Esophagus muscularis mucosa (tissue), 2 donors: ENCODE results near the gene AP1G1.

Experiments used
- EP300 ChIP-seq: sonication (generic); formaldehyde crosslinking; IDR thresholded peaks from one replicate; pipeline ENCODE4 v1.6.1; 2017; ENCODE audit warnings: antibody characterized with exemption
- POLR2A ChIP-seq: fragments of 450-650 bp; IDR thresholded peaks from one replicate; pipeline ENCODE4 v1.6.1; 2017; ENCODE audit warnings: antibody characterized with exemption, moderate library complexity, mild to moderate bottlenecking, low read depth

DNA sequence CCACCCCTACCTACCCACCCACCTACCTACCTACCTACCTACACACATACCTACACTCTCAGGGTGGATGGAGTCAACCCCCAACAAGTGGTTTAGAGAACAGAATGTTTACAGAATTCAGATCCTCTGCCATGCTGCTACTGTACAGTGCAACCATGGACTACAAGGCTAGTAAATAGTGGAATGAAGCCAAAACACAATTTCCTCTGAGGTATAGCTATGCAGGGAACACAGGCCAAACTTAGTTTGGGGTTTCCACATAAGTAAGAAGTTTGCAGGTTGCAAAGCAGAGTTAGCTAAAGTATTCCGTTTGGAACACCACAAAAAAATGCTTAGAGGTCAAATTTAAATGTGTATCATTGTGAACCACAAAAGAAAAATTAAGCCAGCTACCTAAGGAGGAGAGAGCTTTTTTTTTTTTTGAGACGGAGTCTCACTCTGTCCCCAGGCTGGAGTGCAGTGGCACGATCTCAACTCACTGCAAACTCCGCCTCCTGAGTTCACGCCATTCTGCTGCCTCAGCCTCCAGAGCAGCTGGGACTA is 2.7 kb upstream of the AP1G1 start:
- TF ChIP-seq POLR2A: no peak
- TF ChIP-seq EP300: no peak
